ENCODE measurements around the gene BCAS1. TPM values are rescaled to one million over a fixed set of nuclear protein-coding genes. Genes with fewer than 3 reads are reported as not detected.
A peak's percentile ranks its signal among the peaks of the same experiment; 100 is the strongest.

BCAS1 gene
- total and polyA plus RNA-seq, 2 donors from 2014 or later, result 1.1 to 4.8 TPM

DNA sequence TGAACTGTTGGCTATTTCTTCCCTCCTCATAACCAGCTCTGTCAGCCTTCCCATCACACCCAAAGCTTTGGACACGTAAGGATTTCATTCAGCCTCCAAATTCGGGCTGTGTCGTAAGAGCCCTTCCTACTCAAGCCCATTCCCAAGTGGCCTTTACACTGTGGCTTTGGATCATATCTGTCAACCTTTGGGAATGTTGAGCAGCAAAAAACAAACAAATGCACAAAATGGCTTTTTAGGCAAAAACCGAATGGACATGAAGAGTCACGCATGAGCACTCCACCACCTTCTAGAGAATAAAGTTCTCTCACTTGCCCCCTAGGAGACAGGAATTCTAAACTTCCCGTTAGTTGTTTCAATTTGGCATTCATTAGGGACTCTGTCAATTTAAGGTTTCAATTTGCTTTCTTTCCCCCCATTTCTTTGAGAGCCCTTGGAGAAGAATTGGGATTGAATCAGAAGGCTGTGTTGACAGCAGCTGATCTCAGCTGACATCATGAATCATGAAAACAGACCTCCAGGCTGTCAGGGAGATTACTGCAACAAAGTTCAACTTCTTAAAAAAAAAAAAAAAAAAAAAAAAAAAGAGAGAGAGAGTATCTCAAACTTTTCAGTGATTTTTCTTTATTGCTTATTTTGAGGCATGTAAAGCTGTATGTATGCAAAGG, 110.3 kb downstream of the BCAS1 start:
- DNase-seq (no peak), FAIRE-seq (no peak)
- no peak overlapping the region for H3K9ac ChIP-seq (ENCODE audit: low read length in 3 of 3)
- peak overlapping the region in 2 of 3 donors; percentile 14 to 15 for H3K4me3 ChIP-seq (ENCODE audit: low read length in 3 of 3)
- intact Hi-C loops (cut with DNase I), result no loop called here
- H3K27ac ChIP-seq (ENCODE audit: low read depth in 2 of 2, low read length in 2 of 2), result peak overlapping the region; percentile 5 to 74
- H3K27me3 ChIP-seq (ENCODE audit: control insufficient read depth, insufficient read depth, low read length), result no peaks in the 10 kb centered on the region
- TF ChIP-seq, protein P1, sequence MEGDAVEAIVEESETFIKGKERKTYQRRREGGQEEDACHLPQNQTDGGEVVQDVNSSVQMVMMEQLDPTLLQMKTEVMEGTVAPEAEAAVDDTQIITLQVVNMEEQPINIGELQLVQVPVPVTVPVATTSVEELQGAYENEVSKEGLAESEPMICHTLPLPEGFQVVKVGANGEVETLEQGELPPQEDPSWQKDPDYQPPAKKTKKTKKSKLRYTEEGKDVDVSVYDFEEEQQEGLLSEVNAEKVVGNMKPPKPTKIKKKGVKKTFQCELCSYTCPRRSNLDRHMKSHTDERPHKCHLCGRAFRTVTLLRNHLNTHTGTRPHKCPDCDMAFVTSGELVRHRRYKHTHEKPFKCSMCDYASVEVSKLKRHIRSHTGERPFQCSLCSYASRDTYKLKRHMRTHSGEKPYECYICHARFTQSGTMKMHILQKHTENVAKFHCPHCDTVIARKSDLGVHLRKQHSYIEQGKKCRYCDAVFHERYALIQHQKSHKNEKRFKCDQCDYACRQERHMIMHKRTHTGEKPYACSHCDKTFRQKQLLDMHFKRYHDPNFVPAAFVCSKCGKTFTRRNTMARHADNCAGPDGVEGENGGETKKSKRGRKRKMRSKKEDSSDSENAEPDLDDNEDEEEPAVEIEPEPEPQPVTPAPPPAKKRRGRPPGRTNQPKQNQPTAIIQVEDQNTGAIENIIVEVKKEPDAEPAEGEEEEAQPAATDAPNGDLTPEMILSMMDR (IDR thresholded peaks at IDR 0.05; ENCODE audit: borderline replicate concordance, extremely low read depth, insufficient read depth), result no peak
- peaks cover 5 to 12% (median 7%) of the 10 kb centered on the region in 3 donors for H3K4me1 ChIP-seq (ENCODE audit: control insufficient read depth in 2 of 3, insufficient read depth in 2 of 3, low read depth in 1 of 3, low read length in 3 of 3)
- H3K36me3 ChIP-seq (ENCODE audit: control insufficient read depth in 2 of 3, insufficient read depth in 3 of 3, low read length in 3 of 3), result no peaks in the 10 kb centered on the region
- no peaks in the 10 kb centered on the region for H3K9me3 ChIP-seq (ENCODE audit: control insufficient read depth in 2 of 3, insufficient read depth in 1 of 3, low read length in 3 of 3)

DNA sequence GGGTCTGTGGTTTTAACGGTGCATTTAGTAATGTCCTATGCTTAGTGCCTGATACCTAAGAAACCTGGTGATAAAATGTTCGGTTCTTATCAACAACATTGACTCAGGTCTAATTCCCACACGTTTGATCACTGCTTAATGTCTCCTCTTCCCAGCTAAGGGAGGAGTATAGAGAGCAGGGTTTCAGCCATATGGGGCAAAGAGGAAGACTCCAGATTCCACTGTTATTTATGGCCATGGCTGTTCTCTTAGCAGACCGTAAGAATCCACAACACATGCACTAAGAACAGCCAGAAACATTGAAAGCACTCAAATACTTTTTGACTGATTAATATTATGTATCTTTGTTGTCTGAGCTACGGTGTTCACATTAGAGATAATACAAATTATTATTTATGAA, 112.1 kb downstream of the BCAS1 start:
- no peak overlapping the region for H3K27ac ChIP-seq (ENCODE audit: low read depth in 2 of 2, low read length in 2 of 2)
- TF ChIP-seq, protein P1 (IDR thresholded peaks at IDR 0.05; ENCODE audit: borderline replicate concordance, extremely low read depth, insufficient read depth), result no peak
- no peak for FAIRE-seq
- no peaks in the 10 kb centered on the region for H3K9me3 ChIP-seq (ENCODE audit: control insufficient read depth in 2 of 3, insufficient read depth in 1 of 3, low read length in 3 of 3)
- H3K36me3 ChIP-seq (ENCODE audit: control insufficient read depth in 2 of 3, insufficient read depth in 3 of 3, low read length in 3 of 3), result no peaks in the 10 kb centered on the region
- no peak for DNase-seq
- H3K27me3 ChIP-seq (ENCODE audit: control insufficient read depth, insufficient read depth, low read length), result no peaks in the 10 kb centered on the region
- intact Hi-C loops (cut with DNase I), result no loop called here
- H3K9ac ChIP-seq (ENCODE audit: low read length in 3 of 3), result no peak overlapping the region
- peaks cover 5 to 12% (median 7%) of the 10 kb centered on the region in 3 donors for H3K4me1 ChIP-seq (ENCODE audit: control insufficient read depth in 2 of 3, insufficient read depth in 2 of 3, low read depth in 1 of 3, low read length in 3 of 3)
- H3K4me3 ChIP-seq (ENCODE audit: low read length in 3 of 3), result no peak overlapping the region

DNA sequence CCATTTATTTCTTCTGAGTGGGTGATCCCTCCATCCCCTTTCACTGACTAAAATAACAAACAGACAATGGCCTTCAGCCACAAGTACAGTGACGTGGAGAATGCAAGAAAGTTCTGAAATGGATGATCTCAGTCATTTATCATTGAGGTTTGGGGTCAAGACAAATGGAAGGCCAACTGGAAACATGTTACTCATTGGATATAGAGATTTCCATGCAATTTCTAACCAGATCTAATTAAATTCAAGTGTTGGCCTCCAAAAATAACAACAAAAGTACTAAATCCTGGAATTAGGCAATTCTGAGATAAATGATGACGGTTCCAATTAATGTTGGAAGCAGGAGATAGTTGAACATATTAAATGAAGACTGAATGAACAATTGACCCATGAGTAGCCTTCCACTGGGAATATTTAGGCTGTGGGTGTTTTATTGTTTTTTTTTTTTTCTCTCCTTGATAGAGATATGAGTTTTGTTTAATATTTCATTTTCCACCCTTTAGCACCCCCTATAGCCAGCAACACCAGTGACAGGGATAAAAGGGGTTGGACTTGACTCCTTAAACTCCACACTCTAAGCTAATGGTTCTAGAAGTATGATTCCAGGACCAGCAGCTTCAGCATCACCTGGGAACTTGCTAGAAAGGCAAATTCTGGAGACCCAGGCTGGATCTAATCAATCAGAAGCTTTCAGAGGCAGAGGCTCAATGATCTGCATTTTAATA, 112.8 kb downstream of the BCAS1 start:
- no peak overlapping the region for H3K9ac ChIP-seq (ENCODE audit: low read length in 3 of 3)
- H3K36me3 ChIP-seq (ENCODE audit: control insufficient read depth in 2 of 3, insufficient read depth in 3 of 3, low read length in 3 of 3), result no peaks in the 10 kb centered on the region
- H3K9me3 ChIP-seq (ENCODE audit: control insufficient read depth in 2 of 3, insufficient read depth in 1 of 3, low read length in 3 of 3), result peaks cover 0 to 3% (median under 1%) of the 10 kb centered on the region in 3 donors
- no peaks in the 10 kb centered on the region for H3K27me3 ChIP-seq (ENCODE audit: control insufficient read depth, insufficient read depth, low read length)
- peaks cover 5 to 12% (median 7%) of the 10 kb centered on the region in 3 donors for H3K4me1 ChIP-seq (ENCODE audit: control insufficient read depth in 2 of 3, insufficient read depth in 2 of 3, low read depth in 1 of 3, low read length in 3 of 3)
- H3K4me3 ChIP-seq (ENCODE audit: low read length in 3 of 3), result no peak overlapping the region
- FAIRE-seq (peak; percentile 38), DNase-seq (peak in 2 of 5 donors; percentile 56 to 82)
- H3K27ac ChIP-seq (ENCODE audit: low read depth in 2 of 2, low read length in 2 of 2), result no peak overlapping the region
- intact Hi-C loops (cut with DNase I), result no loop called here
- TF ChIP-seq, protein P1 (IDR thresholded peaks at IDR 0.05; ENCODE audit: borderline replicate concordance, extremely low read depth, insufficient read depth), result no peak
